Dermis microvascular lymphatic vessel endothelial cell (primary cell): ENCODE measurements around the gene KMT2C. TPM values are rescaled to one million over a fixed set of nuclear protein-coding genes. Genes with fewer than 3 reads are reported as not detected.
"Not testable (repeated sequence)": the region's sequence is repeated elsewhere in the genome, so short reads cannot be mapped to it uniquely, and the experiment has no call there.

Experiments
- DNase-seq, 2 donors: peaks; one replicate each; pipeline versions ENCODE4 v3.0.0 to v3.0.0-alpha.2; 2010; ENCODE audit warnings: low read depth in 2 of 2
- total RNA-seq: library from RNA; depleted of rRNA; stranded (reverse); fragments of >200 nt; gene quantifications from 2 replicates; pipeline ENCODE4 v1.2.1, GENCODE V29; 2014

The KMT2C gene
- total RNA-seq, 1 donor from 2014 or later: 20.5 TPM

DNA sequence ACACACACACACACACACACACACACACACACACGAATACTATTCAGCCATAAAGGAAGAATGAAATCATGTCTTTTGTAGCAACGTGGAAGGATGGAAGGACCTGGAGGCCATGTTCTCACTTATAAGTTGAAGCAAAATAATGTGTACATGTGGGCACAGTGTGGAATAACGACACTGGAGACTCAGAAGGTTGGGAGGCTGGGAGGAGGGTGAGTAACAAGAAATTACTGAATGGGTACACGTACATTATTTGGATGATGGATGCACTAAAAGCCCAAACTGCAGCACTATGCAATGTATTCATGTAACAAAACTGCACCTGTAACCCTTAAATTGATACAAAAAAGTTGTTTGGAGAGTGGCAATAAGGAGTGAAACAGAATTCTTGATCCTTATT is 32.1 kb downstream of the KMT2C start:
- no peak for DNase-seq

DNA sequence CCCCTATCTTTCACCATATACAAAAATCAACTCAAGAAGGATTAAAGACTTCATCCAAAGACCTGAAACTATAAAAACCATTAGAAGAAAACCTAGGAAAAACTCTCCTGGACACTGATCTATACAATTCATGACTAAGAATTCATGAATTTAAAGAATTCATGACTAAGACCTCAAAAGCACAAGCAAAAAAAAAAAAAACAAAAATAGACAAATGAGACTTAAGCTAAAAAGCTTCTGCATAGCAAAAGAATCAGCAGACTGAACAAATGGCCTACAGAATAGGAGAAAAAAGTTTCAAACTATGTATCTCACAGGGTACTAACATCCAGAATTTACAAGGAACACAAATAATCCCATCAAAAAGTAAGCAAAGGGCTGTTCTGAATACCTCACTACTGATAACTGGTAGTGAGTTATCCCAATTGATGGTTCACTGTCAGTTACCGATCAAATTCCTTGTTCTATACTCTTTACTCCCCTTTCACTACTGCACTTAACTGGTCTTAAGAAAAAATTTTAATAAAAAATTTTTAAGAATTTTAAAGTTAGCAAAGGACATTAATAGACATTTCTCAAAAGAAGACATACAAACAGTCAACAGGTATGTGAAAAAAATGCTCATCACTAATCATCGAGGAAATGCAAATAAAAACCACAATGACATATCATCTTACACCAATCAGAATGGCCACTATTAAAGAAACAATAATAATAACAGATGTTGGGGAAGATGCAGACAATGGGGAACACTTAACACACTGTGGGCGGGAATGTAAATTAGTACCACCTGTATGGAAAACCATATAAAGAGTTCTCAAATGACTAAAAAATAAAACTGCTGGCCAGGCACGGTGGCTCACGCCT is 33.2 kb downstream of the KMT2C start:
- DNase-seq: no peak

DNA sequence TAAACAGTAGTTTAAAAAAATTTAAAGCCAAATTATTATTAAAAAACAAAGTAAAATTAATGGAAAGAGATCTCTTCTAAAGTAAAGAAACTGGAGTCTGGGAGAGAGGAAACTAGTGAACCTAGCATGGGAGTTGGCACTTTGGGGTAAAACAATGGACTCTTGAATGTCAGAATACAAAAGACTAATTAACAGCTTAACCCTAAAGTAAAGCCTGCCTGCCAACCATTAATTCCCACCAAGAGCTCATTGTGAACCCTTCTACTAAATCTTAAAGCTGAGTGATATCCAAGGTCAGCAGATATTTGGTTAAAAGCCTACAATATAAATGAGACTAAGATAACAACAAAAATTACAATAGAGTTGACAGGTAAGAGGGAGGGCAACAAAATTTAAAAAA is 36.5 kb downstream of the KMT2C start:
- DNase-seq: no peak

DNA sequence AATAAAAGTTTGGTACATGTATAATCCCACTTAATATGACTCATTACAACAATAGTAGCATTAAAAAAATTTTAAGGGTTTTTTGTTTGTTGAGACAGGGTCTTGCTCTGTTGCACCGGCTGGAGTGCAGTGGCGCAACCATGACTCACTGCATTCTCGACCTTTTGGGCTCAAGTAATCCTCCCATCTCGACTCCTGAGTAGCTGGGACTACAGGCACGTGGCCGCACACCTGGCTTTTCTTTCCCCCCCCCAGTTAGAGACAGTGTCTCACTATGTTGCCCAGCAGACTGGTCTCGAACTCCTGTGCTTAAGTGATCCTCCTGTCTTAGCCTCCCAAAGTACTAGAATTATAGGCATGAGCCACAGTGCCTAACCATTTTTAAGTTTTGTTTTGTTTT is 40.7 kb downstream of the KMT2C start:
- peak in 1 of 2 donors; percentile 42 for DNase-seq

DNA sequence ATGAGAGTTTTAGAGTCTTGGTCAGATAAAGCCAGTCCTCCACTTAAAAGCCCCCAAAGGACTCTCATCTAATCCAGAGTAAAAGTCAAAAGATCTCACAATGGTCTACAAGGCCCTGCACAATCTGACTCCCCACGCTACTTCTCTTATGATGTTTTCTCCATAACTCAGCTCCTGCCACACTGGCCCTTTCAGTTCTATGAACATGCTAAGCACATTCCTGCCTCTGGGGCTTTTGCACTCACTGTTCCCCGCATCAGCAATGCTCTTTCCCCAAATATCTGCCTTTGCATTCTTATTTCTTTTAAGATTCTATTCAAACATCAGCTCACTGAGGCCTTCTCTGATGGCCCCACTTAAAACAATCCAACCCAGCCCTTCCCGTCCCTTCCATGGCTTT is 41.6 kb downstream of the KMT2C start:
- DNase-seq: not testable (repeated sequence)

DNA sequence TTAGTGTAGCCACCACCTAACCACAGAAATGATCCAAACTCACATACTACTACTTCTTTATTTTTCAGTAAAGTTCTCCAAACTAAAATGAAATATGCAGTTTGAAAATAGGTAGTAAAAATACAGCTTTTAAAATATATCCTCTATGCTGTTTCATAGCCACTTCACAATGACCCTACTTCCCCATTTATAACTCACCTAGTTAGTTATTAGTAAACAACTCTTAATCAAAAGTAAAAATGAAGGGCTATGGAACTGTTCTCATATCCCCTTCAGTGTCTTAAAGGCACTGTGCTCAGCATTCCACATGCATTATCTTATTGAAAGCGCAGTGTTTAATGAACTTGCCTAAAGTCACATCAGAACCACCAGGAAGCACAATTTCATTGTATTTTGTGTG is 43.5 kb downstream of the KMT2C start:
- DNase-seq: no peak

DNA sequence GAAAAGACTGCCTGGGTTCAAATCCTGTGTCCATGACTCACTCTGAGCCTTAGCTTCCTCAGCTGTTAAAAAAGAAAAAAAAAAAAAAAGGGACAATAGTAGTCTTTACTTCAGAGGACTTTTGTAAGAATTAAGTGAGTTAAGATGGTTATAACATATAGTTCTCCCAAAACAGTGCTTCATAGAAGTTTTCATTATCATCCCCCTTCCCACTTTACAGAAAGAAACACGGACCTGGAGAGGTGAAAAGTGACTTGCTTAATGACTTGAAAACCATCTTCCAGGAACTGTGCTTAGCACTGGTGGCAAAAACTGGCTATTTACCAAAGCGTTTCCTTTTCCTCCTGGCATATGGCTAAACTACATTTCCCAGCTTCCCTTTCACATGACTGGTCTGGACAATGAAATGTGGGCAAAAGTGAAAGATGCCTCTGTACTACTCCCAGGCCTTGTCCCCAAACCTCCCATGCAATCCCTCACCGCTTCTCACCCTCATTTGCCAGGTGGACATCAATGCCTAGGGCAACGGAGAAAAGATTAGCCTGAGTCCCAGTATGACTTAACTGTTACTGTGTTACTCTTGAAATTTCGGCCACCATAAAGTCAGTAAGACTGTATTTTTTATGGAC is 49.6 kb downstream of the KMT2C start:
- not testable (repeated sequence) for DNase-seq

DNA sequence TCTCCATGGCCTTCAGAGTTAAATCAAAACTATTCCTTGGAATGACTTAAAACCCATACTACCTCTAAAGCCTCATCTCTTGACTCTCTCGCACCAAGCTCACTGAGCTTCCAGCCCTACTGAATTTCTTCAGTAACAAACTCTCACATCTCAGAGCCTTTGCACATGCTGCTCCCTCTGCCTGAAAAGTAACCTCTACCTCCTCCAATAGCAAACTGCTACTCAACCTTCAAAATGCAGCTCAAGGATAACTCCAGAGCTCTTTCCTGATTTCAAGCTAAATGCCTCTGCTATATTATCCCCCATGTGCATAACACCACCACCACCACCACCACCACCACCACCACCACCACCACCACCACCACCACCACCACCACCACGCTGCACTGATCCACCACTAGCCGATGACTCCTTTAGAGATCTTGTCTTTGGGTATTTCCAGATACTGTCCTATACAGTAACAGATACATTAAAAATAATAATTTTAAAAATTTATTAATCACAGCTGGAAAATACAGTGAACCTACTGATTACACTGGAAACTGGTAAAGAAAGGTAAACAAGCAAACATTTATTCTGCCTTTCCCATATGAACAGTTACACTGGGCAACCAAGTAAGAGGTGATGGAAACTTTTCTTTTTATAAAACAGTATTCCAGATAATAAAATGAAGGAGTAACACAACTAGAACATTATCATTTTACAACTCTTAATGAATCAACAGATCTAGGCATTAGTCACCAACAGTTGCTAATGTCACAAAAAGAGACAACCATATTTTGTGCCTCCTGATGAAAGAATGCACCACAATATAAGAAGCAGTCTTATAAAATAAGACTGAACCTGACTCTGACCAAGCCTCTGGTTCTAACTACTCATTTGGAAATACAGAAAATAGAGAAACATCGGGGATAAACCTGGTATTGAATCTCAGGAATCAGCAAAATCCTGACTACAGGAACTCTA is 51.3 kb downstream of the KMT2C start:
- DNase-seq: not testable (repeated sequence)

DNA sequence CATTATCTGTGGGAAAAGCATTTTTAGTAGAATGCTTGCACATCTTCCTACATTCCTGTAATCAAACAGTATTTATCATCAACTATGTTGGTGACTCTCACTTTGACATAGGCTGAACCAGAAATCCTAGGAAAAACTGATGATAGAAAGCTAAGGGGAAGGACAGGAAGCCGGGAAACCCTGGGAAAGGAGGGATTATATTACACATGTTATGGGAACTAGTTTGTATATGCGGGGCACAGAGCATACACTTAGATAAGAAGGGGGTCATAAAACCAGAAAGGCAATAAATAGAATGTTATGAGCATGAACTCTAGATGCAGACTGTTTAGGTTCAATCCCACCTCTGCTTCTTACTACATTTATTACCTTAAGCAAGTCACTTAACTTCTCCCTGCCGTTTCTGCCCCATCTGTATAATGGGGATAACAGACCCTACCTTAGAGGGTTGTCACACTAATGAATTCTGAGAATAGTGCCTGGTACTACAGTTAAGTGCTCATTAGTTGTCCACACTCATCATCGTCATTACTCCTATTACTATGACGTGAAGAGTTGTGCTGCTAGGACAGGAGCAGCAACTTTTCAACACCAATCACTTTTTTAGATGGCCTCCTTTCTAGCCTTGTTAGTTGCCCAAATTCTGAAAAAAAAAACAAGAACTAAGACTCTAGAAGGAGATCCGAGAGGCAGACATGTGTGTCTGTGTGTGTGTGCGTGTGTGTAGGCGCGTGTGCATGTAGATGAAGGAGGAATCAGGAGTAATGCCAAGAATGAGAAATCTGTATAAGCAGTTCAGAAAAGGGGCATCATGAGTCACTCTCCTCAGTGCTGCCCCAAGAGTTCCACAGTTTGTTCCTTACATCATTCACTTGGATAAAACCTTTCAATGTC is 52.2 kb downstream of the KMT2C start:
- no peak for DNase-seq

DNA sequence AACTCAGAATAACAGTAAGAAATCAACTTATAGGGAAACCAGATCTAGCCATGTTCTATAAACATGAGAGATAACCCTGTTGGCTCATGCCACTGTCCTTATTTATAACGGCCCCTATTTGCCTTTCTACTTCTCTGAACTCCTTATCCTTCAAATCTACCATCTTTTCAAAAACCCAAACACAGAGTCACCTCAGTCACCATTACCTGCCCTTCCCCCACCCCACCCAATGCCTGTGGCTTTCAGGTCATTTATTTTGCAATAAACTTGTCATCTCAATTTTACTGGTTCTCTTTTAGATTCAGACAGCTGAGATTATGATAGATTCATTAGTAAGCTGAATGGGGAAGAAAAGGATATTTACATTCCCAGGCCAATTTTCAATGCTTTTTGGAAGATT is 53.6 kb downstream of the KMT2C start:
- no peak for DNase-seq

DNA sequence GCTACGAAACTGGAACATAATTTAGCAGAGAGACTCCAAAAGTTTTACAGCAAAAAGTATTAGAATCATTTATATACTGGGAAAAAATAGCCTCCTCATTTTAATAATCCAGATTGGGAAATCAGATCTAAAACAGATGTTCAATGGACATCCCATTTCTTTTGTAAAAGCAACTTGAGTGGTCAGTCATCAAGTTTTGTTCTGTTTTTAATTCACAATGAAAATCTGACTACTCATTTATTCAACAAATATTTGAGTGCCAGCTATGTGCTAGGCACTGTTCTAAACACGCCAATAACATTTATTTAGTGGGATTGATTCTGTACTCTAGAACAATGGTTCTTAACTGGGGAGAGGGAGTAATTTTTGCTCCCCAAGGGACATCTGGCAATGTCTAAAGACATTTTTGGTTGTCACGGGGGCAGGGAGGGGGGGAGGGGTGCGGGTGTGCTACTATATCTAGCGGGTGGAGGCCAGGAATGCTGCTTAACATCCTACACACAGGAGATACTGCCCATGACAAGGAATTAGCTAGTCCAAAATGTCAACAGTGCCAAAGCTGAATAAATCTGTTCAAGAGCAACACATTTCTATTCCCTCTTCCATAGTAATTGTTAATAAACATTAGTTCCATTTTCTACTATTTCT is 54.7 kb downstream of the KMT2C start:
- not testable (repeated sequence) for DNase-seq

DNA sequence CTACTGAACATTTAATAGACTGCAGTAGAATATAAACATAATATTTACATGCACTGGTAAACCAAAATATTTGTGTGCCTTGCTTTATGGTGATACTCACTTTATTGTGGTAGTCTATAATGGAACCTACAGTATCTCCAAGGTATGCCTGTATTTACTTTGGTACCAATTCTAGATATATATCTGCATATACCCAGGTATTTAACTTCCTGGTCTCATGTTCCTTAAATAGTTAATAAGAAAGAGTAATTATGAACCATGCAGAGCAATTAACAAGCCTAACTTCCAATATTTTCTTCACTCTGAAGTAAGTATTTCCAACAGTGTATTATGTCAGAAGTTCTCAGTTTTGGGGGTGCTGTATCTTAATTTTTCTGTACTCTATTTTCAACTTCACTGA is 57.3 kb downstream of the KMT2C start:
- not testable (repeated sequence) for DNase-seq

DNA sequence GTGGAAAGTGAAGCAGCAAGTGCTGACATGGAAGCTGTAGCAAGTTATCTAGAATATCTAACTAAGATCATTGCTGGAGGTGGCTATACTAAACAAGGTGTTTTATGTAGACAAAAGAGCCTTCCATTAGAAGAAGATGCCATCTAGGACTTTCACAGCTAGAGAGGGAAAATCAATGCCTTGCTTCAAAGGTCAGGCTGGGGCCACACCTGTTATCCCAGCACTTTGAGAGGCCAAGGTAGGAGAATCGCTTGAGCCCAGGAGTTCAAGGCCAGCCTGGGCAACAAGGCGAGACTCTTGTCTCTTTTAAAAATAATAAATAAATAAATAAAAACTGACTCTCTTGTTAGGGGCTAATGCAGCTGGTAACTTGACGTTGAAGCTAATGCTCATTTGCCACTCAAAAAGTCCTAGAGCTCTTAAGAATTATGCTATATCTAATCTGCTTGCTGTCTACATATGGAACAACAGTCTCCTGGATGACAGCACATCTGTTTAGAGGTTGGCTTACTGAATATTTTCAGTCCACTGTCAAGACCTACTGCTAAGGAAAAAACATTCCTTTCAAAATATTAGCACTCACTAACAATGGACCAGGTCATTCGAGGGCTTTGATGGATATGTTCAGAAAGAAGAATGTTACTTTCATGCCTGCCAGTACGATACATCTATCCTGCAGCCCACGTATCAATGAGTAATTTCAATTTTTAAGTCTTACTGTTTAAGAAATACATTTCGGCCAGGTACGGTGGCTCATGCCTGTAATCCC is 58.9 kb downstream of the KMT2C start:
- DNase-seq: not testable (repeated sequence)

DNA sequence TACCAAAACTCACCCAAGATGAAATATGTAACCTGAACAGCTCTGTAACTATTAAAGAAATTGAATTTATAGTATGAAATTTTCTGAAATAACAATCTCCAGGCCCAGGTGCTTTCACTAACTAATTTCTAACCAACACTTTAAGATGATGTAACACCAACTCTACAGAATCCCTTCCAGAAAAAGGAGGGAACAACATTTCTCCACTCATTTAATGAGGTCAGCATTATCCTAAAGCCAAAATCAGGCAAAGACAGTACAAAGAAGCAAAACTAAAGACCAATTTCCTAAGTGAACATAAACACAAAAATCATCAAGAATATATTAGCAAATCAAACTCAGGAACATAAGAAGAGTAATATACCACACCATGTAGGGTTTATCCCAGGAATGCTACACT is 65.5 kb downstream of the KMT2C start:
- no peak for DNase-seq

DNA sequence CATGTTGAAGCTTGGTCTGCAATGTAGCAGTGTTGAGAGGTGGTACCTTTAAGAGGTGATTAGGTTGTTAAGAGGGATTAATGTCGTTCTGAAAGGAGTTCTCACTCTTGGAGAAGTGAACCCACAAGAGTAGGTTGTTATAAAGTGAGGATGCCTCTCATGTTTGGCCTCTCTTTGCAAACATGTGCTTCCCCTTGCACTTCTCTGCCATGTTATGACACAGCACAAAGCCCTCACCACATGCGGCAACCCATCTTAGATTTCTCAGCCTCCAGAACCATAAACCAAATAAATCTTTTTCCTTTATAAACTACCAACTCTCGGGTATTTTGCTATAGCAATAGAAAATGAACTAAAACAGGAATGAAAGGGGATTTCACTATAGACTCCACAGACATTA is 66.3 kb downstream of the KMT2C start:
- DNase-seq: no peak

DNA sequence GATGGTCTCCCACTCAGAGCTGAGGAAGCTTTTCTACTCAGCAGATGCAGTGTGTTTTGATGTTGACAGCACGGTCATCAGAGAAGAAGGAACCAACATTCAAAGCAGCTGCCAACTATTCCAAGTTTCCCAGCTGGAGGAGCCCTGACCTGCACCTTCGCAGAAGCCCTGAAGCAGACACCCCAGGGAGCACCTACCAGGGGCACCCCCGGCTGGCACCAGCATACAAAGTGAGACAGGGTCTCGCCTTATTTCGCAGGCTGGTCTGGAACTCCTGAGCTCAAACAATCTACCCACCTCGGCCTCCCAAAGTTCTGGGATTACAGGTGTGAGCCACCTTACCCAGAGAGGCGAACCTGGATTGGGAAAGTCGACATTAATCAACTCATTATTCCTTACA is 68.6 kb downstream of the KMT2C start:
- DNase-seq: no peak

DNA sequence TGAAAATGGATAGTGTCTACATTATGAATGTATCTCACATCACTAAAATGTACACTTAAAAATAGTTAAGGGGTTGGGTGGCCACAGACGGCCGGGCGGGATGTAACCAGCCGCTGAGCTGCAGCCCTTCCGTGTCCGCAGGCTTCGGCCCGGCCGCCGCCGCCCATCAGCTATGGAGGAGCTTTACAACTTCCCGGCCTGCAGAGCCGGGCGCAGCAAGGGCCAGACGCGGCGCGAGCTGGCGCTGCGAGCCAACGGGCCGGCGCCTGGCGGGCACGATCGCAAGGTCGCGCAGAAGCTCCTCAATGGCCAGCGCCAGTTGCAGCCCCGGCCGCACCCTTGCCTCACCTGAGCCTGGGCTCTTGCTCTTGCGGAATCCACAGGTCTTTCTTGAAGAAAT is 69.1 kb downstream of the KMT2C start:
- peak in 1 of 2 donors; percentile 52 for DNase-seq

DNA sequence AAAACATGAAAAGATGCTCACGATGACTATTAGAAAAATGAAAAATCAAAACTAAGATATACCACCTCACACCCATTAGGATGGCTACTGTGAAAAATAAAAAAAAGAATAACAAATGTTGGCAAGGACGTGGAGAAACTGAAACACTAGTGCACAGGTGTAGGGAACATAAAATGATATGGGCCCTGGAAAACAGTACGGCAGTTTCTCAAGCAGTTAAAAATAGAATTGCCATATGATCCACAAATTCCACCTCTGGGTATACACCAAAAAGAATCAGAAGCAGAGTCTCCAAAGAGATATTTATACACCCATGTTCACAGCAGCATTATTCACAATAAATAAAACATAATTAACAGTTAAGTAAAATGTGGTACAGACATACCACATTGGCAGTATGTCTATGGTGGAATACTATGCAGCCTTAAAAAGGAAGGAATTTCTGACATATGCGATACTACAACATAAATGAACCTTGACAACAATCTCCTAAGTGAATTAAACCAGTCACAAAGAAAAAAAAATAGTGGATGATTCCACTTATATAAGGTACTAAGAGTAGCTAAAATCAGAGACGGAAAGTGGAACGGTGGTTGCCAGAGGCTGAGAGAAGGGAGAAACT is 69.7 kb downstream of the KMT2C start:
- DNase-seq: no peak

DNA sequence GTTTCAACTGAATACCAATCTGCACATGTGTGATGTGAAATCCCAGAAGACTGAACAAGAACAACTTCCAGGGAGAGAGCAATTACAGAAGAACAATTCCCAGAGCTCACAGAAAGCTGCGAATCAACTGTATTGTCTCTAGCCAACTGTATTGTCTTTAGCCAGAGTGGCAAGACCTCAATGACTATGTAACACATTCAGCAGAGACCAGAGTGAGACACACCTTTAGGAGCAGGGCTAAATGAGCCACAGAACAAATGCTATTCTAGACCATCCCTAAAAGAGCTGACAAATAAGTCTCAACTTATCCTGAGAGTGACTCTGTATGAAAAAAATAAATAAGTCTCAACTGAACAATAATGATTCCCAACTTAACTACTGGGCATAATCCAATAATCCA is 72.0 kb downstream of the KMT2C start:
- no peak for DNase-seq
